Peyer's patch (tissue), 4 donors: ENCODE data around the gene RSRC1. TPM values are rescaled to one million over a fixed set of nuclear protein-coding genes. Genes with fewer than 3 reads are reported as not detected.

Experiments used
- DNase-seq, 3 donors: peaks; one replicate each; pipeline ENCODE4 v3.0.0-alpha.2; 2017 to 2019
- H3K27ac ChIP-seq, 4 donors: fragments of 200-600 bp; sonication (generic); one replicate each; pipeline ENCODE4 v1.5.1; 2016 to 2019
- H3K27me3 ChIP-seq, 2 donors: fragments of 200-600 bp; sonication (generic); one replicate each; pipeline ENCODE4 v1.5.1; 2019
- H3K36me3 ChIP-seq, 3 donors: fragments of 200-600 bp; sonication (generic); one replicate each; pipeline ENCODE4 v1.5.1; 2016 to 2019
- H3K4me1 ChIP-seq, 4 donors: fragments of 200-600 bp; sonication (generic); one replicate each; pipeline ENCODE4 v1.5.1; 2016 to 2019
- H3K4me3 ChIP-seq, 4 donors: fragments of 200-600 bp; sonication (generic); 1 replicate in 3 of 4; 2 replicates in 1 of 4; pipeline ENCODE4 v1.5.1; 2016 to 2019; ENCODE audit warnings: mild to moderate bottlenecking in 1 of 4
- H3K9me3 ChIP-seq, 4 donors: fragments of 200-600 bp; sonication (generic); one replicate each; pipeline ENCODE4 v1.5.1; 2016 to 2019; ENCODE audit warnings: mild to moderate bottlenecking in 1 of 4
- CTCF ChIP-seq, 6 experiments: fragments of 450-650 bp in 4 of 6; fragments of 200-600 bp in 2 of 6; sonication (generic) in 1 of 6; IDR thresholded peaks; one replicate each; pipeline ENCODE4 v1.5.1; 2017 to 2019; ENCODE audit warnings: antibody characterized with exemption in 6 of 6, mild to moderate bottlenecking in 3 of 6, moderate library complexity in 1 of 6
- POLR2A ChIP-seq, 2 donors: fragments of 450-650 bp; IDR thresholded peaks; one replicate each; pipeline ENCODE4 v1.5.1; 2017; ENCODE audit warnings: antibody characterized with exemption in 2 of 2, mild to moderate bottlenecking in 2 of 2, moderate library complexity in 2 of 2
- total RNA-seq, 4 donors: library from RNA; depleted of rRNA; stranded (reverse); fragments of >200 nt; gene quantifications; one replicate each; pipeline ENCODE4 v1.1.0, GENCODE V29; 2016

The RSRC1 gene
- total RNA-seq, 4 donors from 2014 or later: 12.4 to 152 (median 29.4) TPM

GRCh38 chr3:158463556-158463955, 353.7 kb downstream of the RSRC1 start:
- Histone ChIP-seq H3K4me1 (no peaks in the 10 kb centered on the region), H3K4me3 (no peak overlapping the region), H3K27me3 (no peaks in the 10 kb centered on the region), H3K36me3 (no peaks in the 10 kb centered on the region), H3K9me3 (no peaks in the 10 kb centered on the region), H3K27ac (no peak overlapping the region)
- TF ChIP-seq CTCF (IDR thresholded peaks at IDR 0.05) (no peak), POLR2A (IDR thresholded peaks at IDR 0.05) (no peak)
- DNase-seq: no peak

GRCh38 chr3:158465074-158465473, 355.2 kb downstream of the RSRC1 start:
- no peak overlapping the region for H3K4me3 ChIP-seq
- TF ChIP-seq CTCF (IDR thresholded peaks at IDR 0.05) (no peak), POLR2A (IDR thresholded peaks at IDR 0.05) (no peak)

GRCh38 chr3:158470944-158471638, 361.2 kb downstream of the RSRC1 start:
- Histone ChIP-seq H3K27ac (no peak overlapping the region), H3K4me1 (no peaks in the 10 kb centered on the region), H3K4me3 (no peak overlapping the region), H3K9me3 (no peaks in the 10 kb centered on the region), H3K27me3 (no peaks in the 10 kb centered on the region), H3K36me3 (no peaks in the 10 kb centered on the region)
- TF ChIP-seq CTCF (IDR thresholded peaks at IDR 0.05): no peak
- no peak for TF ChIP-seq POLR2A (IDR thresholded peaks at IDR 0.05)
- no peak for DNase-seq

More at GRCh38 chr3:158465074-158465473, 355.2 kb downstream of the RSRC1 start:
- DNase-seq: no peak
- Histone ChIP-seq H3K4me1 (no peaks in the 10 kb centered on the region), H3K27me3 (no peaks in the 10 kb centered on the region), H3K27ac (no peak overlapping the region), H3K9me3 (no peaks in the 10 kb centered on the region), H3K36me3 (no peaks in the 10 kb centered on the region)

- Histone ChIP-seq H3K9me3 (no peaks in the 10 kb centered on the region), H3K27me3 (no peaks in the 10 kb centered on the region), H3K4me1 (no peaks in the 10 kb centered on the region), H3K27ac (no peak overlapping the region), H3K36me3 (no peaks in the 10 kb centered on the region), H3K4me3 (no peak overlapping the region)
- no peak for TF ChIP-seq POLR2A (IDR thresholded peaks at IDR 0.05)
- no peak for TF ChIP-seq CTCF (IDR thresholded peaks at IDR 0.05)
- DNase-seq: no peak
Measured at GRCh38 chr3:158471639-158472294, 361.9 kb downstream of the RSRC1 start.

- Histone ChIP-seq H3K27me3 (no peaks in the 10 kb centered on the region), H3K9me3 (no peaks in the 10 kb centered on the region), H3K4me3 (no peak overlapping the region), H3K4me1 (no peaks in the 10 kb centered on the region), H3K27ac (no peak overlapping the region), H3K36me3 (no peaks in the 10 kb centered on the region)
- TF ChIP-seq POLR2A (IDR thresholded peaks at IDR 0.05): no peak
- TF ChIP-seq CTCF (IDR thresholded peaks at IDR 0.05): no peak
- no peak for DNase-seq
Measured at GRCh38 chr3:158479051-158479450, 369.2 kb downstream of the RSRC1 start.
